ENCODE data around the gene FAM171A2. TPM values are rescaled to one million over a fixed set of nuclear protein-coding genes. Genes with fewer than 3 reads are reported as not detected.
"Not testable (repeated sequence)": the region's sequence is repeated elsewhere in the genome, so short reads cannot be mapped to it uniquely, and the experiment has no call there.

The FAM171A2 gene
- total RNA-seq, 1 experiment from 2014 or later, result 9.3 TPM

- H3K27me3 ChIP-seq, result peaks cover 27% of the 10 kb centered on the region
- not testable (repeated sequence) for H3K36me3 ChIP-seq, H3K4me3 ChIP-seq, H3K9me3 ChIP-seq, DNase-seq
Measured at GRCh38 chr17:44369414-44370023, 5.9 kb upstream of the FAM171A2 start.

- not testable (repeated sequence) for H3K9me3 ChIP-seq, DNase-seq, H3K36me3 ChIP-seq
Measured at GRCh38 chr17:44368391-44369243, 5.0 kb upstream of the FAM171A2 start.

GRCh38 chr17:44367231-44367979 is 3.8 kb upstream of the FAM171A2 start:
- Histone ChIP-seq H3K27me3 (peaks cover 31% of the 10 kb centered on the region), H3K4me3 (no peak overlapping the region), H3K9me3 (no peaks in the 10 kb centered on the region), H3K36me3 (no peaks in the 10 kb centered on the region)
- no peak for DNase-seq

More at GRCh38 chr17:44368391-44369243, 5.0 kb upstream of the FAM171A2 start:
- not testable (repeated sequence) for H3K4me3 ChIP-seq
- H3K27me3 ChIP-seq, result peaks cover 31% of the 10 kb centered on the region

- not testable (repeated sequence) for H3K4me3 ChIP-seq, H3K9me3 ChIP-seq, DNase-seq
Measured at GRCh38 chr17:44365051-44365450, 1.4 kb upstream of the FAM171A2 start.

GRCh38 chr17:44362949-44363612 is 572 bp downstream of the FAM171A2 start:
- DNase-seq, result peak; percentile 36

More at GRCh38 chr17:44365051-44365450, 1.4 kb upstream of the FAM171A2 start:
- peaks cover 31% of the 10 kb centered on the region for H3K27me3 ChIP-seq
- H3K36me3 ChIP-seq, result not testable (repeated sequence)

GRCh38 chr17:44362459-44362948 is 1.1 kb downstream of the FAM171A2 start:
- Histone ChIP-seq H3K36me3 (no peaks in the 10 kb centered on the region), H3K9me3 (no peaks in the 10 kb centered on the region), H3K4me3 (no peak overlapping the region), H3K27me3 (peaks cover 29% of the 10 kb centered on the region)
- no peak for DNase-seq

More at GRCh38 chr17:44362949-44363612, 572 bp downstream of the FAM171A2 start:
- H3K36me3 ChIP-seq, result no peaks in the 10 kb centered on the region
- no peaks in the 10 kb centered on the region for H3K9me3 ChIP-seq
- H3K27me3 ChIP-seq, result peaks cover 31% of the 10 kb centered on the region
- H3K4me3 ChIP-seq, result peak overlapping the region; percentile 58

GRCh38 chr17:44361292-44362260 is 2.1 kb downstream of the FAM171A2 start:
- Histone ChIP-seq H3K9me3 (no peaks in the 10 kb centered on the region), H3K36me3 (no peaks in the 10 kb centered on the region), H3K4me3 (no peak overlapping the region), H3K27me3 (peaks cover 22% of the 10 kb centered on the region)
- no peak for DNase-seq

GRCh38 chr17:44360826-44361225 is 2.8 kb downstream of the FAM171A2 start:
- DNase-seq, result no peak
- H3K4me3 ChIP-seq, result no peak overlapping the region
- H3K27me3 ChIP-seq, result peaks cover 15% of the 10 kb centered on the region
- no peaks in the 10 kb centered on the region for H3K36me3 ChIP-seq
- no peaks in the 10 kb centered on the region for H3K9me3 ChIP-seq

GRCh38 chr17:44360144-44360533 is 3.5 kb downstream of the FAM171A2 start:
- DNase-seq, result no peak
- H3K9me3 ChIP-seq, result no peaks in the 10 kb centered on the region
- H3K27me3 ChIP-seq, result peaks cover 8% of the 10 kb centered on the region
- H3K36me3 ChIP-seq, result no peaks in the 10 kb centered on the region
- no peak overlapping the region for H3K4me3 ChIP-seq

GRCh38 chr17:44359458-44360143 is 4.1 kb downstream of the FAM171A2 start:
- DNase-seq, result no peak
- Histone ChIP-seq H3K9me3 (no peaks in the 10 kb centered on the region), H3K4me3 (no peak overlapping the region), H3K36me3 (no peaks in the 10 kb centered on the region), H3K27me3 (peaks cover 5% of the 10 kb centered on the region)

- H3K9me3 ChIP-seq, result no peaks in the 10 kb centered on the region
- no peaks in the 10 kb centered on the region for H3K36me3 ChIP-seq
- no peak overlapping the region for H3K4me3 ChIP-seq
- no peak for DNase-seq
- H3K27me3 ChIP-seq, result no peaks in the 10 kb centered on the region
Measured at GRCh38 chr17:44359006-44359405, 4.6 kb downstream of the FAM171A2 start.

- no peak overlapping the region for H3K4me3 ChIP-seq
- no peaks in the 10 kb centered on the region for H3K27me3 ChIP-seq
- no peak for DNase-seq
Measured at GRCh38 chr17:44358066-44358465, 5.6 kb downstream of the FAM171A2 start.

GRCh38 chr17:44356241-44356640 is 7.4 kb downstream of the FAM171A2 start:
- H3K27me3 ChIP-seq, result no peaks in the 10 kb centered on the region
- H3K4me3 ChIP-seq, result no peak overlapping the region
- no peak for DNase-seq
- H3K9me3 ChIP-seq, result no peaks in the 10 kb centered on the region
- H3K36me3 ChIP-seq, result no peaks in the 10 kb centered on the region; the same call in 1 of the 2 replicates

More at GRCh38 chr17:44358066-44358465, 5.6 kb downstream of the FAM171A2 start:
- Histone ChIP-seq H3K36me3 (no peaks in the 10 kb centered on the region), H3K9me3 (no peaks in the 10 kb centered on the region)

- H3K9me3 ChIP-seq, result no peaks in the 10 kb centered on the region
- no peak overlapping the region for H3K4me3 ChIP-seq
- H3K36me3 ChIP-seq, result peaks cover 4% of the 10 kb centered on the region
- DNase-seq, result no peak
- H3K27me3 ChIP-seq, result no peaks in the 10 kb centered on the region
Measured at GRCh38 chr17:44355642-44356099, 8.0 kb downstream of the FAM171A2 start.
